ENCODE results near the gene ODF4. TPM values are rescaled to one million over a fixed set of nuclear protein-coding genes. Genes with fewer than 3 reads are reported as not detected.

Gene ODF4
- total and polyA plus RNA-seq, 7 donors: not detected

DNA sequence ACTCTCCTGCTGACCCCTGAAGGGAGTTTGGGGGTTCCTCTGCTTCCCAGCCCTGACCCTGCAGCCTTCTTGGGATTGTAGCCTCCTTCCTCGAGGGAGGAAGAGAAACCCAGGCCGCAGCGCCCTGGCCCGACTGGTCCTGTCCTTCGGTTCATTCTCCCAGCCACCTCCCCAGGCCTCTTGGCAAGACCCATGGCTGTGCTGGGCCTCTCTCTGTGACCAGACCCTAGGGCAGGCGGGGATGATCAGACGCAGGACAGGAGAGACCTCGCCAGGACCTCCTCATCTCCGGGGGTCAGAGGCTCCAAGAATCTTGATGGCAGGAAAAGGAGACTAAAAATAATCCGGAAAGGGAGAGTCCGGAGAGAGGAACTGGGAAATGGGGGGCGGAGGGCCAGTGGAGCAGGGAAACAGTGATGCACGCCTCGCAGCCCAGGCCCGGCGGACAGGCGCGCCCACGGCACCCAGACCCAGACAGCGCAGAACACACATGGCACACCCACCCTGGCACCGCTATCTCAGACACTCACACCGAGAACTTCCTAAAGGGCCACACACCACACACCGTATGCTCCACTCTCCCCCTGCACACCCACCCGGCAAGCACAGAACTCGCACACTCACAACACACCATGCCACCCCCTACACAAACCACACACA is 28.4 kb upstream of the ODF4 start:
- peak overlapping the region; percentile 54 for H3K4me3 ChIP-seq
- intact Hi-C loops (cut with DNase I): no loop called here
- H3K36me3 ChIP-seq (ENCODE audit: insufficient read depth in 1 of 2, low read depth in 1 of 2): peaks cover 0 to 3% of the 10 kb centered on the region in 2 donors
- TF ChIP-seq, protein P1, sequence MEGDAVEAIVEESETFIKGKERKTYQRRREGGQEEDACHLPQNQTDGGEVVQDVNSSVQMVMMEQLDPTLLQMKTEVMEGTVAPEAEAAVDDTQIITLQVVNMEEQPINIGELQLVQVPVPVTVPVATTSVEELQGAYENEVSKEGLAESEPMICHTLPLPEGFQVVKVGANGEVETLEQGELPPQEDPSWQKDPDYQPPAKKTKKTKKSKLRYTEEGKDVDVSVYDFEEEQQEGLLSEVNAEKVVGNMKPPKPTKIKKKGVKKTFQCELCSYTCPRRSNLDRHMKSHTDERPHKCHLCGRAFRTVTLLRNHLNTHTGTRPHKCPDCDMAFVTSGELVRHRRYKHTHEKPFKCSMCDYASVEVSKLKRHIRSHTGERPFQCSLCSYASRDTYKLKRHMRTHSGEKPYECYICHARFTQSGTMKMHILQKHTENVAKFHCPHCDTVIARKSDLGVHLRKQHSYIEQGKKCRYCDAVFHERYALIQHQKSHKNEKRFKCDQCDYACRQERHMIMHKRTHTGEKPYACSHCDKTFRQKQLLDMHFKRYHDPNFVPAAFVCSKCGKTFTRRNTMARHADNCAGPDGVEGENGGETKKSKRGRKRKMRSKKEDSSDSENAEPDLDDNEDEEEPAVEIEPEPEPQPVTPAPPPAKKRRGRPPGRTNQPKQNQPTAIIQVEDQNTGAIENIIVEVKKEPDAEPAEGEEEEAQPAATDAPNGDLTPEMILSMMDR (IDR thresholded peaks at IDR 0.05): no peak
- ATAC-seq (peak in 1 of 4 donors; percentile 15), DNase-seq (no peak)
- H3K27ac ChIP-seq: no peak overlapping the region
- H3K27me3 ChIP-seq (ENCODE audit: insufficient read depth in 3 of 3, low read length in 2 of 3): peaks cover 0 to 15% (median 8%) of the 10 kb centered on the region in 3 donors
- H3K4me1 ChIP-seq: no peaks in the 10 kb centered on the region
- H3K9me3 ChIP-seq: no peaks in the 10 kb centered on the region
- 68 to 69% (median 68%) methylated on average over 25 of the region's 25 CpGs for WGBS, 3 donors

DNA sequence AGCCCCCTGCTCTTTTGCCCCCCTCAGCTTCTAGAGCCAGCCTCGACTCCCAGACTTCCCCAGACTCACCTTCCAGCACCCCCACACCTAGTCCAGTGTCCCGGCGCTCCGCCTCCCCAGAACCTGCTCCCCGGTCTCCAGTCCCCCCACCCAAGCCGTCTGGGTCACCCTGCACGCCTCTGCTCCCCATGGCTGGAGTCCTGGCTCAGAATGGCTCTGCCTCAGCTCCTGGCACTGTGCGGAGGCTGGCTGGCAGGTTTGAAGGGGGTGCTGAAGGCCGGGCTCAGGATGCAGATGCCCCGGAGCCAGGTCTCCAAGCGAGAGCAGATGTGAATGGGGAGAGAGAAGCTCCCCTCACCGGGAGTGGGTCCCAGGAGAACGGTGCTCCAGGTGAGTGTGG is 27.4 kb upstream of the ODF4 start:
- TF ChIP-seq, protein P1 (IDR thresholded peaks at IDR 0.05): no peak
- Histone ChIP-seq H3K4me3 (peak overlapping the region; percentile 54), H3K36me3 (ENCODE audit: insufficient read depth in 1 of 2, low read depth in 1 of 2) (peaks cover 0 to 10% of the 10 kb centered on the region in 2 donors), H3K4me1 (no peaks in the 10 kb centered on the region), H3K27ac (no peak overlapping the region), H3K9me3 (no peaks in the 10 kb centered on the region), H3K27me3 (ENCODE audit: insufficient read depth in 3 of 3, low read length in 2 of 3) (peaks cover 0 to 24% (median 8%) of the 10 kb centered on the region in 3 donors)
- WGBS, 3 donors: 55 to 58% (median 56%) methylated on average over 13 of the region's 13 CpGs
- intact Hi-C loops (cut with DNase I): no loop called here
- DNase-seq: no peak
- no peak for ATAC-seq

DNA sequence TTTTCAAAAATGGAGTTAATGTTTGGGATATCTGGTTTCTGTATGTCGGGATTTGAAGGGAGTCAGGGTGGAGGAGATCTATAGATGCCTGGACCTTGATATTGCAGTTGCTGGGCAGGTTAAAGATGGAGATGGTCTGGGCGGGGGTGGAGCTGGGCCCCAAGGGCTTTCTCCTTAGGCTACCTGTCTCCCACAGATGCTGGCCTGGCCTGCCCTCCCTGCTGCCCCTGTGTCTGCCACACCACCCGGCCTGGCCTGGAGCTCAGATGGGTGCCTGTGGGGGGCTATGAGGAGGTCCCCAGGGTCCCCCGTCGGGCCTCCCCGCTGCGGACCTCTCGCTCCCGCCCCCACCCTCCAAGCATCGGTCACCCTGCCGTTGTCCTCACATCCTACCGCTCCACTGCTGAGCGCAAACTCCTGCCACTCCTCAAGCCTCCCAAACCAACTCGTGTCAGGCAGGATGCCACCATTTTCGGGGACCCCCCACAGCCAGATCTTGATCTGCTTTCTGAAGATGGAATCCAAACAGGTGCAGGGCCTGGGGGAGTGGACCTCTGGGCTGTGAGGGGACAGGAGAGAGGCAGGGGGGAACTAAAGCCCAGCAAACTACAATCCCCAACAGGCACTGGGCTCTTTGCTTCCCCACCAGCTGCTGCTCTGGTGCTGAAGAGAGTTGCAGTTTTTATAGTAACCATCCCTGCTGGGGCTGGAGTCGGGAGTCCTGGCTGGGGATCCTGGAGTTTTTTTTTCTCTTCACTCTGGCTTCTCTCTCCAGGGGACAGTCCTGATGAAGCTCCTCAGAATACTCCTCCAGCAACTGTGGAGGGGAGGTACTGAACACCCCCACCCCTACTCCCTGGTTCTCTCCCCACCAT is 26.7 kb upstream of the ODF4 start:
- Histone ChIP-seq H3K27ac (no peak overlapping the region), H3K4me3 (peak overlapping the region; percentile 54), H3K4me1 (no peaks in the 10 kb centered on the region), H3K27me3 (ENCODE audit: insufficient read depth in 3 of 3, low read length in 2 of 3) (peaks cover 0 to 29% (median 8%) of the 10 kb centered on the region in 3 donors), H3K36me3 (ENCODE audit: insufficient read depth in 1 of 2, low read depth in 1 of 2) (peaks cover 0 to 12% of the 10 kb centered on the region in 2 donors), H3K9me3 (no peaks in the 10 kb centered on the region)
- 47 to 51% (median 50%) methylated on average over 12 to 16 of the region's 16 CpGs for WGBS, 3 donors
- intact Hi-C loops (cut with DNase I): no loop called here
- TF ChIP-seq, protein P1 (IDR thresholded peaks at IDR 0.05): no peak
- no peak for DNase-seq
- ATAC-seq: no peak

DNA sequence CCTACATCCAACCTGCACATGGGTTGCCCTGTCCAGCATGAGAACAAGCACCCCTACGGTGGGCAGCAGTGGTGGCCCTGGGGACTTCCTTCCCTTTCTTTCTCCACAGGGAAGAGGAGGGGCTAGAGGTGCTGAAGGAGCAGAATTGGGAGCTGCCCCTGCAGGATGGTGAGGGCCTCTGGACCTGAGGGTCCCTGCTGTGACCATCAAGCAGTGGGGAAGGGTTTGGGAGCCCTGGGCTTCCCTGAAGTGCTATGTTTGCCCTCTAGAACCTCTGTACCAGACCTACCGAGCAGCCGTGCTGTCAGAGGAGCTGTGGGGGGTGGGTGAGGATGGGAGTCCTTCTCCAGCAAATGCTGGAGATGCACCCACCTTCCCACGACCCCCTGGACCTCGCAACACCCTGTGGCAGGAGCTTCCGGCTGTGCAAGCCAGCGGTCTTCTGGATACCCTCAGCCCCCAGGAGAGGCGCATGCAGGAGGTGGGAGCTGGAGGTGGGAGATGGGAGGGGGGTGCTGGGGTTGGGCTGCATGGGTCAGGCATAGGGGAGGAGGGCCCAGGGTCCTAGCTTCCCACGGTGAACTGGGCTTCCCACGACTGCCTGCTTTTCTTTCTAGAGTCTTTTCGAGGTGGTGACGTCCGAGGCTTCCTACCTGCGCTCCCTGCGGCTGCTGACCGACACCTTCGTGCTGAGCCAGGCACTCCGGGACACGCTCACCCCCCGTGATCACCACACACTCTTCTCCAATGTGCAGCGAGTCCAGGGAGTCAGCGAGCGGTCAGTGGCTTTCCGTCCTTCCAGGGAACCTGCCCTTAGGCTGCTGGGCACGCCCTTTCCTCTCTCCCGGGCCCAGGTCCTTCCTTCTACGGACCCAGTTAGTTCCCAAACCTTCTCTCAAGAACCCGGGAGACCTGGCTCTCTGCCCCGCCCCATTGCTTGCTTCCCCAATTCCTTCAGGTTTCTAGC is 24.6 kb upstream of the ODF4 start:
- Histone ChIP-seq H3K4me1 (no peaks in the 10 kb centered on the region), H3K27ac (no peak overlapping the region), H3K4me3 (no peak overlapping the region), H3K27me3 (ENCODE audit: insufficient read depth in 3 of 3, low read length in 2 of 3) (peaks cover 0 to 29% (median 8%) of the 10 kb centered on the region in 3 donors), H3K9me3 (no peaks in the 10 kb centered on the region), H3K36me3 (ENCODE audit: insufficient read depth in 1 of 2, low read depth in 1 of 2) (peaks cover 0 to 12% of the 10 kb centered on the region in 2 donors)
- DNase-seq (no peak), ATAC-seq (peak in 1 of 4 donors; percentile 16)
- TF ChIP-seq, protein P1 (IDR thresholded peaks at IDR 0.05): no peak
- intact Hi-C loops (cut with DNase I): no loop called here
- WGBS, 3 donors: 20 to 22% (median 21%) methylated on average over 29 of the region's 29 CpGs

All from psoas muscle (tissue), 8 donors.